ENCODE measurements around the gene PRDM16. TPM values are rescaled to one million over a fixed set of nuclear protein-coding genes. Genes with fewer than 3 reads are reported as not detected.

Gene PRDM16
- total RNA-seq, 1 donor from 2014 or later = 18.3 TPM

DNA sequence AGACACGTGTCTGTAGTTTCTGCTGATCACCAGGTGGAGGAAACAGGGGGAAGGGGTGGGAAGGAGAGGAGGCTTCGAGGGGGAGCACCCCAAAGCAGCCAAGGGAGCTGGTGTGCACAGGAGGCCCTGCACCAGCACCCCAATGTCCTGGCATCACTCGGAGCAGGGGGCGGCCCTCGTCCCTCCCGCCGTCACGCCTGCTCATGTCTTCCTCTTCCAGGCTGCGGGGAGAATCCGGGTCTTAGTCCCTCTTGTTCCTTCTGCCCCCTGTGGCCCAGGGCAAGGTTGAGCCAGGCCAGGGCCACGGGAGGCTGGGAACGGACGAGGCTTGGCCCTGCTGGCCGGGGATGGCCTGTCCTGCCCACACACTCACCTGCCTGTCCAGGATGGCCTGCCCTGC lies 364.1 kb downstream of the PRDM16 start:
- peak; percentile 89 for DNase-seq (ENCODE audit: low spot score)
- Mint-ChIP-seq H3K9me3 (ENCODE audit: low read depth) (no peaks in the 10 kb centered on the region), H3K4me3 (ENCODE audit: unreplicated experiment) (no peak overlapping the region), H3K27me3 (ENCODE audit: low read depth) (peaks cover under 1% of the 10 kb centered on the region), H3K4me1 (ENCODE audit: low read depth) (no peaks in the 10 kb centered on the region), H3K36me3 (ENCODE audit: low read depth) (peaks cover 15% of the 10 kb centered on the region), H3K27ac (ENCODE audit: unreplicated experiment) (no peak overlapping the region)
- TF ChIP-seq, protein P1, sequence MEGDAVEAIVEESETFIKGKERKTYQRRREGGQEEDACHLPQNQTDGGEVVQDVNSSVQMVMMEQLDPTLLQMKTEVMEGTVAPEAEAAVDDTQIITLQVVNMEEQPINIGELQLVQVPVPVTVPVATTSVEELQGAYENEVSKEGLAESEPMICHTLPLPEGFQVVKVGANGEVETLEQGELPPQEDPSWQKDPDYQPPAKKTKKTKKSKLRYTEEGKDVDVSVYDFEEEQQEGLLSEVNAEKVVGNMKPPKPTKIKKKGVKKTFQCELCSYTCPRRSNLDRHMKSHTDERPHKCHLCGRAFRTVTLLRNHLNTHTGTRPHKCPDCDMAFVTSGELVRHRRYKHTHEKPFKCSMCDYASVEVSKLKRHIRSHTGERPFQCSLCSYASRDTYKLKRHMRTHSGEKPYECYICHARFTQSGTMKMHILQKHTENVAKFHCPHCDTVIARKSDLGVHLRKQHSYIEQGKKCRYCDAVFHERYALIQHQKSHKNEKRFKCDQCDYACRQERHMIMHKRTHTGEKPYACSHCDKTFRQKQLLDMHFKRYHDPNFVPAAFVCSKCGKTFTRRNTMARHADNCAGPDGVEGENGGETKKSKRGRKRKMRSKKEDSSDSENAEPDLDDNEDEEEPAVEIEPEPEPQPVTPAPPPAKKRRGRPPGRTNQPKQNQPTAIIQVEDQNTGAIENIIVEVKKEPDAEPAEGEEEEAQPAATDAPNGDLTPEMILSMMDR (IDR thresholded peaks at IDR 0.05) = no peak

DNA sequence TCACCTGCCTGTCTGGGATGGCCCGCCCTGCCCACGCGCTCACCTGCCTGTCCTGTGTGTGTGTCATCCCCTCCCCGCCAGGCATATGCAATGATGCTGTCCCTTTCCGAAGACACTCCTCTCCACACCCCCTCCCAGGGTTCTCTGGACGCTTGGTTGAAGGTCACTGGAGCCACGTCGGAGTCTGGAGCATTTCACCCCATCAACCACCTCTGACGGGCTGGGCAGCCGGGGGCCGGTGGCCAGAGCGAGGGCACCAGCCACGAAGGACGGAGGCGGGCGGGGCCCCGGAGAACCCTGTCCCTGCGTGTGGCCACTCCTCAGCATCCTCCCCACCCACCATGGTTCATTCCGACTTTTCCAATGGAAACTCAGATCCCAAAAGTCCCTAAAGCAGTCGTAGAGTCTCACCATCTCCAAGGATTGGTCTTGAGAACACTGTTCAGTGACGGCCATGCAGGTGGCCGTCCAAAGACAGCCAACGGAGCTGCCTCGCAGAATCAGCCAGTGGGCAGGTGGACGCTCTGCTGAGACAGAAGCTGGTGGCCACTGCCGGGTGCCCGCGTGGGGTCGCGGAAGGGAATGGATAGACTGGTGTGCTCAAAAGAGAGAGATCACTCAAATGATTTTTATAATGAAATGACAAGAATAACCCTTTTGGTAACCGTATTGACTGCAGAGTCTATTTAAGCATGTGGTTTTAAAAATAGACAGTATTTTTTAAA lies 364.8 kb downstream of the PRDM16 start:
- no peaks in the 10 kb centered on the region for H3K4me1 Mint-ChIP-seq (ENCODE audit: low read depth)
- H3K9me3 Mint-ChIP-seq (ENCODE audit: low read depth) = no peaks in the 10 kb centered on the region
- TF ChIP-seq, protein P1 (IDR thresholded peaks at IDR 0.05) = no peak
- peak; percentile 68 for DNase-seq (ENCODE audit: low spot score)
- no peak overlapping the region for H3K4me3 Mint-ChIP-seq (ENCODE audit: unreplicated experiment)
- H3K27me3 Mint-ChIP-seq (ENCODE audit: low read depth) = peaks cover 2% of the 10 kb centered on the region
- peaks cover 15% of the 10 kb centered on the region for H3K36me3 Mint-ChIP-seq (ENCODE audit: low read depth)
- no peak overlapping the region for H3K27ac Mint-ChIP-seq (ENCODE audit: unreplicated experiment)

DNA sequence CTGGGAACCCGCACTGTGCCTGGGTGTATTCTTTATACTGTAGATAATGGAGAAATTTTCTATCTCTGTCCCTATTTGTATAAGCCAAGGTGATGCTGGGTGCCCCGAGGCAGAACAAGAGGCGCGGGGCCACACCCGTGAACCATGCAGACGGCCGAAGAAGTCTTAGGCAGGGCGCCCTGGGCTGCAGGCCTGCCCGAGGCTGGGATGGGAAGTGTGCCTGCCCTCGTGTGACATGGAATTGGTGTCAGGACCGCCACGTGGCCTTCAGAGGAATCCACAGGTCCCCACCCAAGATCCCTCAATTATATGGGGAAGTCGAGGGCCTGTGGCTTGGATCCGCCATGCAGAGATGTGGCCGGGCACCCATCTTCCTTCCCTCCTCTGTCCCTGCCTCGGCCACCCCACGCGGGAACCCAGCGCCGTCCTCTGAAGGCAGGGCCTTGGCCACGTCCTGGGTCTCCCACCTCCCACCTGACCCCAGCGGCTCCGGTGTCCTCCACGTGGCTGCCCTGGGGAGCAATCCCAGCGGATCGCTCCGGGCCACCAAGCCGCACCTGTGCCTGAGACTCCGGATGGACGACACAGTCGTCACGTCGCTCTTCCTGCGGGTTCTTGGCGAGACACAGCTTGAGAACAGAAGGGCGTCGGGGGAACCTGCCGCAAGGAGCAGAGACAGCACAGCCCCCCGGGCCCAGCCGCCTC lies 365.6 kb downstream of the PRDM16 start:
- H3K4me1 Mint-ChIP-seq (ENCODE audit: low read depth) = no peaks in the 10 kb centered on the region
- no peak overlapping the region for H3K27ac Mint-ChIP-seq (ENCODE audit: unreplicated experiment)
- peaks cover 2% of the 10 kb centered on the region for H3K27me3 Mint-ChIP-seq (ENCODE audit: low read depth)
- H3K9me3 Mint-ChIP-seq (ENCODE audit: low read depth) = no peaks in the 10 kb centered on the region
- TF ChIP-seq, protein P1 (IDR thresholded peaks at IDR 0.05) = no peak
- DNase-seq (ENCODE audit: low spot score) = peak; percentile 87
- no peak overlapping the region for H3K4me3 Mint-ChIP-seq (ENCODE audit: unreplicated experiment)
- H3K36me3 Mint-ChIP-seq (ENCODE audit: low read depth) = peaks cover 15% of the 10 kb centered on the region

DNA sequence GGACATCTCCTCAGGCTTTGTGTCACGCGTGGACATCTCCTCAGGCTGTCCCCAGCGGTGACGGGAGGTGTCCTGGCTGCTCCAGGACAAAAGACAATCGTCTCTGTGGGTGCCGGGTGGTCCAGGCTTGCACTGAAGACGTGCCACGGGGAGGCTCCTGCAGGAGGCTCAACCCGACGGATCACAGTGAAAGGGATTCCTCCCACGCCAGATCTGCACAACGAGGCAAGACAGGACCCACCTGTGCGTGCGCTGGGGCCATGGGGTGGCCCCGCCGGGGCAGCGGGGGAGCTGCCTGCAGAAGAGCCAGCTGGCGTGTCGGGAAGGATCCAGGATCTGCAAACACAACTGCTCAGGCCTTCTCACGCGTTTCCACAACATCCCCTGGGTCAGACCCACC lies 366.7 kb downstream of the PRDM16 start:
- Mint-ChIP-seq H3K27me3 (ENCODE audit: low read depth) (peaks cover 8% of the 10 kb centered on the region), H3K4me1 (ENCODE audit: low read depth) (no peaks in the 10 kb centered on the region), H3K9me3 (ENCODE audit: low read depth) (no peaks in the 10 kb centered on the region), H3K4me3 (ENCODE audit: unreplicated experiment) (no peak overlapping the region), H3K36me3 (ENCODE audit: low read depth) (peaks cover 15% of the 10 kb centered on the region), H3K27ac (ENCODE audit: unreplicated experiment) (no peak overlapping the region)
- TF ChIP-seq, protein P1 (IDR thresholded peaks at IDR 0.05) = no peak
- DNase-seq (ENCODE audit: low spot score) = peak; percentile 84

DNA sequence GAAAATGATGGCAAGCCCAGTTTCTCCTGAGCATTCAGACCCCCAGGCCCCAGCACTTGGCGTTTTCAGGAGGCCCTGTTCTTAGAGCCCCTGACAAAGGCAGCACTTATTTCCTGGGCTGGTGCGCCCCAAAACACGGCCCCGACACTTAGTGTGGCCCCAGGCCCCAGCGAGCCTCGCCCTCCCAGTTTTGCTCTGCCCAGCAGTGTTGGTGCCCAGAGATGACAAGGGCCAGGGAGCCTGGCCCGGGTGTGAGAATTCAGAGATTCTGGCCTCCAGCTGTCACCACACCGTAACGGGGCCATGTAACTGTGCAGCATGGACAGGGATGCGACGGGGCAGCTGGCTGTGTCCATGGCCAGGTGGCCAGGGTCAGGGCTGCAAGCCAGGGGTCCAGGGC lies 367.4 kb downstream of the PRDM16 start:
- H3K36me3 Mint-ChIP-seq (ENCODE audit: low read depth) = peaks cover 15% of the 10 kb centered on the region
- no peaks in the 10 kb centered on the region for H3K9me3 Mint-ChIP-seq (ENCODE audit: low read depth)
- H3K4me1 Mint-ChIP-seq (ENCODE audit: low read depth) = no peaks in the 10 kb centered on the region
- no peak overlapping the region for H3K4me3 Mint-ChIP-seq (ENCODE audit: unreplicated experiment)
- DNase-seq (ENCODE audit: low spot score) = peak; percentile 60
- peaks cover 13% of the 10 kb centered on the region for H3K27me3 Mint-ChIP-seq (ENCODE audit: low read depth)
- H3K27ac Mint-ChIP-seq (ENCODE audit: unreplicated experiment) = no peak overlapping the region
- TF ChIP-seq, protein P1 (IDR thresholded peaks at IDR 0.05) = no peak
